Measurements from ENCODE around the gene MYBBP1A. TPM values are rescaled to one million over a fixed set of nuclear protein-coding genes. Genes with fewer than 3 reads are reported as not detected.

MYBBP1A gene
- total and polyA plus RNA-seq, 2 experiments from 2014 or later = 70.7 to 213 TPM

DNA sequence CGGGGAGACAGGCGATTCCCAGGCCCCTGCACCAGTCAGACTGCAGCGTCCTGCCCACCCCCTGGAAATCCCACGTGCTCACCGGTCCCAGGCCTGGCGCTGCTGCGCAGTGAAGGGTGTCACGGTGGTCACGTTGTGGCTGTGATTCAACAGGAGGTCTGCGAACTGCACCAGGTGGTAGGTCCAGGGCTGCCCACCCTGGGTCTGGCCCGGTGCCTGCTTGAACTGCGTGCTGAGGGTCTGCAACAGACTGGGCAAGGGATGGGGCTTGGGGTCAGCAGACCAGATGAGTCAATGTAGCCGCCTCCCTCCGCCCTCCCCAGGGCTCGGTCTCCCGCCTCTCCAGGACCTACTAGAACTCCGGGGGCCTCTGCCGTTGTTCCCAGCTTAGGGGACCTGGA lies 7.1 kb downstream of the MYBBP1A start:
- no peaks in the 10 kb centered on the region for H3K9me3 Mint-ChIP-seq
- H3K36me3 Mint-ChIP-seq (ENCODE audit: low read depth) = peaks cover 91% of the 10 kb centered on the region

More for the DNA sequence above, 7.1 kb downstream of the MYBBP1A start:
- Histone ChIP-seq H3K9me2 (ENCODE audit: insufficient read depth) (no peaks in the 10 kb centered on the region), H3K79me2 (replicated peaks; ENCODE audit: insufficient read depth) (peaks cover 5% of the 10 kb centered on the region), H3F3A (replicated peaks; ENCODE audit: low read depth) (peaks cover 4% of the 10 kb centered on the region; the same call in 1 of the 2 replicates), H3K4me1 (ENCODE audit: insufficient read depth) (no peaks in the 10 kb centered on the region), H3K4me3 (no peak overlapping the region), H3K36me3 (ENCODE audit: insufficient read depth) (peaks cover 23% of the 10 kb centered on the region), H4K20me1 (replicated peaks; ENCODE audit: insufficient read depth) (peaks cover 27% of the 10 kb centered on the region), H3K27ac (ENCODE audit: low read depth) (no peak overlapping the region), H3K4me2 (no peak overlapping the region), H3K27me3 (ENCODE audit: insufficient read depth) (no peaks in the 10 kb centered on the region), H2AFZ (no peak overlapping the region)
- H3K27ac Mint-ChIP-seq = no peak overlapping the region
- DNase-seq (ENCODE audit: low spot score) = no peak
- ATAC-seq = no peak
- 0 out of 3 replicates have a peak, but pooled peaks cover 3% of the 10 kb centered on the region for H3K4me1 Mint-ChIP-seq
- H3K4me3 Mint-ChIP-seq = no peak overlapping the region
- H3K27me3 Mint-ChIP-seq (ENCODE audit: insufficient read depth, low read depth, poor library complexity) = peaks cover 9% of the 10 kb centered on the region
- TF ChIP-seq ZNF114 (CRISPR knock-in tag; IDR thresholded peaks at IDR 0.05) = no peak
- TF ChIP-seq, protein P1, sequence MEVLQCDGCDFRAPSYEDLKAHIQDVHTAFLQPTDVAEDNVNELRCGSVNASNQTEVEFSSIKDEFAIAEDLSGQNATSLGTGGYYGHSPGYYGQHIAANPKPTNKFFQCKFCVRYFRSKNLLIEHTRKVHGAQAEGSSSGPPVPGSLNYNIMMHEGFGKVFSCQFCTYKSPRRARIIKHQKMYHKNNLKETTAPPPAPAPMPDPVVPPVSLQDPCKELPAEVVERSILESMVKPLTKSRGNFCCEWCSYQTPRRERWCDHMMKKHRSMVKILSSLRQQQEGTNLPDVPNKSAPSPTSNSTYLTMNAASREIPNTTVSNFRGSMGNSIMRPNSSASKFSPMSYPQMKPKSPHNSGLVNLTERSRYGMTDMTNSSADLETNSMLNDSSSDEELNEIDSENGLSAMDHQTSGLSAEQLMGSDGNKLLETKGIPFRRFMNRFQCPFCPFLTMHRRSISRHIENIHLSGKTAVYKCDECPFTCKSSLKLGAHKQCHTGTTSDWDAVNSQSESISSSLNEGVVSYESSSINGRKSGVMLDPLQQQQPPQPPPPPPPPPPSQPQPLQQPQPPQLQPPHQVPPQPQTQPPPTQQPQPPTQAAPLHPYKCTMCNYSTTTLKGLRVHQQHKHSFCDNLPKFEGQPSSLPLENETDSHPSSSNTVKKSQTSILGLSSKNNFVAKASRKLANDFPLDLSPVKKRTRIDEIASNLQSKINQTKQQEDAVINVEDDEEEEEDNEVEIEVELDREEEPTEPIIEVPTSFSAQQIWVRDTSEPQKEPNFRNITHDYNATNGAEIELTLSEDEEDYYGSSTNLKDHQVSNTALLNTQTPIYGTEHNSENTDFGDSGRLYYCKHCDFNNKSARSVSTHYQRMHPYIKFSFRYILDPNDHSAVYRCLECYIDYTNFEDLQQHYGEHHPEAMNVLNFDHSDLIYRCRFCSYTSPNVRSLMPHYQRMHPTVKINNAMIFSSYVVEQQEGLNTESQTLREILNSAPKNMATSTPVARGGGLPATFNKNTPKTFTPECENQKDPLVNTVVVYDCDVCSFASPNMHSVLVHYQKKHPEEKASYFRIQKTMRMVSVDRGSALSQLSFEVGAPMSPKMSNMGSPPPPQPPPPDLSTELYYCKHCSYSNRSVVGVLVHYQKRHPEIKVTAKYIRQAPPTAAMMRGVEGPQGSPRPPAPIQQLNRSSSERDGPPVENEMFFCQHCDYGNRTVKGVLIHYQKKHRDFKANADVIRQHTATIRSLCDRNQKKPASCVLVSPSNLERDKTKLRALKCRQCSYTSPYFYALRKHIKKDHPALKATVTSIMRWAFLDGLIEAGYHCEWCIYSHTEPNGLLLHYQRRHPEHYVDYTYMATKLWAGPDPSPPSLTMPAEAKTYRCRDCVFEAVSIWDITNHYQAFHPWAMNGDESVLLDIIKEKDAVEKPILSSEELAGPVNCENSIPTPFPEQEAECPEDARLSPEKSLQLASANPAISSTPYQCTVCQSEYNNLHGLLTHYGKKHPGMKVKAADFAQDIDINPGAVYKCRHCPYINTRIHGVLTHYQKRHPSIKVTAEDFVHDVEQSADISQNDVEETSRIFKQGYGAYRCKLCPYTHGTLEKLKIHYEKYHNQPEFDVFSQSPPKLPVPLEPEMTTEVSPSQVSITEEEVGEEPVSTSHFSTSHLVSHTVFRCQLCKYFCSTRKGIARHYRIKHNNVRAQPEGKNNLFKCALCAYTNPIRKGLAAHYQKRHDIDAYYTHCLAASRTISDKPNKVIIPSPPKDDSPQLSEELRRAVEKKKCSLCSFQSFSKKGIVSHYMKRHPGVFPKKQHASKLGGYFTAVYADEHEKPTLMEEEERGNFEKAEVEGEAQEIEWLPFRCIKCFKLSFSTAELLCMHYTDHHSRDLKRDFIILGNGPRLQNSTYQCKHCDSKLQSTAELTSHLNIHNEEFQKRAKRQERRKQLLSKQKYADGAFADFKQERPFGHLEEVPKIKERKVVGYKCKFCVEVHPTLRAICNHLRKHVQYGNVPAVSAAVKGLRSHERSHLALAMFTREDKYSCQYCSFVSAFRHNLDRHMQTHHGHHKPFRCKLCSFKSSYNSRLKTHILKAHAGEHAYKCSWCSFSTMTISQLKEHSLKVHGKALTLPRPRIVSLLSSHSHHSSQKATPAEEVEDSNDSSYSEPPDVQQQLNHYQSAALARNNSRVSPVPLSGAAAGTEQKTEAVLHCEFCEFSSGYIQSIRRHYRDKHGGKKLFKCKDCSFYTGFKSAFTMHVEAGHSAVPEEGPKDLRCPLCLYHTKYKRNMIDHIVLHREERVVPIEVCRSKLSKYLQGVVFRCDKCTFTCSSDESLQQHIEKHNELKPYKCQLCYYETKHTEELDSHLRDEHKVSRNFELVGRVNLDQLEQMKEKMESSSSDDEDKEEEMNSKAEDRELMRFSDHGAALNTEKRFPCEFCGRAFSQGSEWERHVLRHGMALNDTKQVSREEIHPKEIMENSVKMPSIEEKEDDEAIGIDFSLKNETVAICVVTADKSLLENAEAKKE (CRISPR knock-in tag; IDR thresholded peaks at IDR 0.05) = no peak
- TF ChIP-seq JUNB (IDR thresholded peaks at IDR 0.05; ENCODE audit: unreplicated experiment) = no peak
- TF ChIP-seq EZH2 (IDR thresholded peaks at IDR 0.05; ENCODE audit: low read depth, unreplicated experiment) = no peak
- no peak for TF ChIP-seq NANOG (IDR thresholded peaks at IDR 0.05; ENCODE audit: borderline replicate concordance)
- no peak for TF ChIP-seq CREB1 (CRISPR knock-in tag; IDR thresholded peaks at IDR 0.05; ENCODE audit: low read depth)
- TF ChIP-seq, protein P2, sequence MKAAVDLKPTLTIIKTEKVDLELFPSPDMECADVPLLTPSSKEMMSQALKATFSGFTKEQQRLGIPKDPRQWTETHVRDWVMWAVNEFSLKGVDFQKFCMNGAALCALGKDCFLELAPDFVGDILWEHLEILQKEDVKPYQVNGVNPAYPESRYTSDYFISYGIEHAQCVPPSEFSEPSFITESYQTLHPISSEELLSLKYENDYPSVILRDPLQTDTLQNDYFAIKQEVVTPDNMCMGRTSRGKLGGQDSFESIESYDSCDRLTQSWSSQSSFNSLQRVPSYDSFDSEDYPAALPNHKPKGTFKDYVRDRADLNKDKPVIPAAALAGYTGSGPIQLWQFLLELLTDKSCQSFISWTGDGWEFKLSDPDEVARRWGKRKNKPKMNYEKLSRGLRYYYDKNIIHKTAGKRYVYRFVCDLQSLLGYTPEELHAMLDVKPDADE (IDR thresholded peaks at IDR 0.05) = no peak
- TF ChIP-seq EZH2phosphoT487 (IDR thresholded peaks at IDR 0.05; ENCODE audit: unreplicated experiment) = no peak
- no peak for TF ChIP-seq STAT1 (IDR thresholded peaks at IDR 0.05; ENCODE audit: unreplicated experiment)
- TF ChIP-seq, protein P3, sequence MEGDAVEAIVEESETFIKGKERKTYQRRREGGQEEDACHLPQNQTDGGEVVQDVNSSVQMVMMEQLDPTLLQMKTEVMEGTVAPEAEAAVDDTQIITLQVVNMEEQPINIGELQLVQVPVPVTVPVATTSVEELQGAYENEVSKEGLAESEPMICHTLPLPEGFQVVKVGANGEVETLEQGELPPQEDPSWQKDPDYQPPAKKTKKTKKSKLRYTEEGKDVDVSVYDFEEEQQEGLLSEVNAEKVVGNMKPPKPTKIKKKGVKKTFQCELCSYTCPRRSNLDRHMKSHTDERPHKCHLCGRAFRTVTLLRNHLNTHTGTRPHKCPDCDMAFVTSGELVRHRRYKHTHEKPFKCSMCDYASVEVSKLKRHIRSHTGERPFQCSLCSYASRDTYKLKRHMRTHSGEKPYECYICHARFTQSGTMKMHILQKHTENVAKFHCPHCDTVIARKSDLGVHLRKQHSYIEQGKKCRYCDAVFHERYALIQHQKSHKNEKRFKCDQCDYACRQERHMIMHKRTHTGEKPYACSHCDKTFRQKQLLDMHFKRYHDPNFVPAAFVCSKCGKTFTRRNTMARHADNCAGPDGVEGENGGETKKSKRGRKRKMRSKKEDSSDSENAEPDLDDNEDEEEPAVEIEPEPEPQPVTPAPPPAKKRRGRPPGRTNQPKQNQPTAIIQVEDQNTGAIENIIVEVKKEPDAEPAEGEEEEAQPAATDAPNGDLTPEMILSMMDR (conservative IDR thresholded peaks at IDR 0.05; ENCODE audit: low read depth in 2 of 2) = no peak
- TF ChIP-seq POLR2AphosphoS5 (IDR thresholded peaks at IDR 0.05; ENCODE audit: low read depth) = no peak
- TF ChIP-seq, protein P4, sequence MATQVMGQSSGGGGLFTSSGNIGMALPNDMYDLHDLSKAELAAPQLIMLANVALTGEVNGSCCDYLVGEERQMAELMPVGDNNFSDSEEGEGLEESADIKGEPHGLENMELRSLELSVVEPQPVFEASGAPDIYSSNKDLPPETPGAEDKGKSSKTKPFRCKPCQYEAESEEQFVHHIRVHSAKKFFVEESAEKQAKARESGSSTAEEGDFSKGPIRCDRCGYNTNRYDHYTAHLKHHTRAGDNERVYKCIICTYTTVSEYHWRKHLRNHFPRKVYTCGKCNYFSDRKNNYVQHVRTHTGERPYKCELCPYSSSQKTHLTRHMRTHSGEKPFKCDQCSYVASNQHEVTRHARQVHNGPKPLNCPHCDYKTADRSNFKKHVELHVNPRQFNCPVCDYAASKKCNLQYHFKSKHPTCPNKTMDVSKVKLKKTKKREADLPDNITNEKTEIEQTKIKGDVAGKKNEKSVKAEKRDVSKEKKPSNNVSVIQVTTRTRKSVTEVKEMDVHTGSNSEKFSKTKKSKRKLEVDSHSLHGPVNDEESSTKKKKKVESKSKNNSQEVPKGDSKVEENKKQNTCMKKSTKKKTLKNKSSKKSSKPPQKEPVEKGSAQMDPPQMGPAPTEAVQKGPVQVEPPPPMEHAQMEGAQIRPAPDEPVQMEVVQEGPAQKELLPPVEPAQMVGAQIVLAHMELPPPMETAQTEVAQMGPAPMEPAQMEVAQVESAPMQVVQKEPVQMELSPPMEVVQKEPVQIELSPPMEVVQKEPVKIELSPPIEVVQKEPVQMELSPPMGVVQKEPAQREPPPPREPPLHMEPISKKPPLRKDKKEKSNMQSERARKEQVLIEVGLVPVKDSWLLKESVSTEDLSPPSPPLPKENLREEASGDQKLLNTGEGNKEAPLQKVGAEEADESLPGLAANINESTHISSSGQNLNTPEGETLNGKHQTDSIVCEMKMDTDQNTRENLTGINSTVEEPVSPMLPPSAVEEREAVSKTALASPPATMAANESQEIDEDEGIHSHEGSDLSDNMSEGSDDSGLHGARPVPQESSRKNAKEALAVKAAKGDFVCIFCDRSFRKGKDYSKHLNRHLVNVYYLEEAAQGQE (IDR thresholded peaks at IDR 0.05; ENCODE audit: unreplicated experiment) = no peak
- no peak for TF ChIP-seq ZNF331 (CRISPR knock-in tag; IDR thresholded peaks at IDR 0.05; ENCODE audit: low read depth)
